ENCODE results near the gene WDR47.

- no peak for TF ChIP-seq CTCF (IDR thresholded peaks at IDR 0.05)
- no peak for TF ChIP-seq EP300 (IDR thresholded peaks at IDR 0.05)
Measured at GRCh38 chr1:109079240-109079622, 37.3 kb upstream of the WDR47 start.

Data from ovary (tissue), 3 donors.